ENCODE results near the gene FOXP1.

Gene FOXP1

GRCh38 chr3:71597286-71597685, 13.8 kb upstream of the FOXP1 start:
- Histone ChIP-seq H3K36me3 (ENCODE audit: control insufficient read depth, low read length) (no peaks in the 10 kb centered on the region), H3K9me3 (ENCODE audit: control insufficient read depth, insufficient read depth, low read length) (peaks cover 4% of the 10 kb centered on the region; the same call in 1 of the 2 replicates), H3F3A (ENCODE audit: control insufficient read depth, insufficient read depth) (no peaks in the 10 kb centered on the region), H4K20me1 (ENCODE audit: control insufficient read depth, insufficient read depth, low read depth, low read length) (no peaks in the 10 kb centered on the region), H3K27me3 (ENCODE audit: control insufficient read depth, low read length) (peaks cover 8% of the 10 kb centered on the region), H3K9me2 (replicated peaks; ENCODE audit: control insufficient read depth, low read length) (no peaks in the 10 kb centered on the region), H3K27ac (ENCODE audit: low read depth, low read length) (no peak overlapping the region), H3K79me2 (ENCODE audit: control insufficient read depth, low read length) (no peaks in the 10 kb centered on the region), H3K4me2 (ENCODE audit: low read length) (no peak overlapping the region), H3K4me3 (ENCODE audit: low read length) (no peak overlapping the region), H3K4me1 (ENCODE audit: control insufficient read depth, low read length) (no peaks in the 10 kb centered on the region)
- no peak for TF ChIP-seq EZH2phosphoT487 (IDR thresholded peaks at IDR 0.05; ENCODE audit: borderline replicate concordance, low read length)
- TF ChIP-seq, protein P1, sequence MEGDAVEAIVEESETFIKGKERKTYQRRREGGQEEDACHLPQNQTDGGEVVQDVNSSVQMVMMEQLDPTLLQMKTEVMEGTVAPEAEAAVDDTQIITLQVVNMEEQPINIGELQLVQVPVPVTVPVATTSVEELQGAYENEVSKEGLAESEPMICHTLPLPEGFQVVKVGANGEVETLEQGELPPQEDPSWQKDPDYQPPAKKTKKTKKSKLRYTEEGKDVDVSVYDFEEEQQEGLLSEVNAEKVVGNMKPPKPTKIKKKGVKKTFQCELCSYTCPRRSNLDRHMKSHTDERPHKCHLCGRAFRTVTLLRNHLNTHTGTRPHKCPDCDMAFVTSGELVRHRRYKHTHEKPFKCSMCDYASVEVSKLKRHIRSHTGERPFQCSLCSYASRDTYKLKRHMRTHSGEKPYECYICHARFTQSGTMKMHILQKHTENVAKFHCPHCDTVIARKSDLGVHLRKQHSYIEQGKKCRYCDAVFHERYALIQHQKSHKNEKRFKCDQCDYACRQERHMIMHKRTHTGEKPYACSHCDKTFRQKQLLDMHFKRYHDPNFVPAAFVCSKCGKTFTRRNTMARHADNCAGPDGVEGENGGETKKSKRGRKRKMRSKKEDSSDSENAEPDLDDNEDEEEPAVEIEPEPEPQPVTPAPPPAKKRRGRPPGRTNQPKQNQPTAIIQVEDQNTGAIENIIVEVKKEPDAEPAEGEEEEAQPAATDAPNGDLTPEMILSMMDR (IDR thresholded peaks at IDR 0.05; ENCODE audit: low read depth, low read length, poor library complexity, severe bottlenecking), result no peak

DNA sequence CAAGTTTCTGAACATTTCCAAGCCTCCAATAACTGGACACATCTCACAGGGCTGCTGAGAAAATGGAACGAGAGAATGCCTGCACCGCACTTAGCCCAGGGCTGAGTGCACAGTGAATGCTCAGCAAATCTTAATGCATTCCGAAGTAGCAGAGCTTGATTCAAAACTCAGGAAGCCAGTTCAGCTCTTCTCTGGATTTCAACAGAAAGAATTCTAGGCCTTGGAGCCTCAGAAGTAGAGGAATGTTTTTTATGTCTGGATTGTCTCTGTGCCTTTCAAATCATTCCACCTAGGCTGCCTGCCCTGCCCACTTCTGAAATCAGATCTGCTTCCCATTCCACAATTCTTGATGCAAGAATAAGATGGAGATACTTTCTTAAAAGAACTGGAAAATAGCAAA, 9.6 kb upstream of the FOXP1 start:
- Histone ChIP-seq H3K4me2 (ENCODE audit: low read length) (no peak overlapping the region), H3K36me3 (ENCODE audit: control insufficient read depth, low read length) (no peaks in the 10 kb centered on the region), H3K4me3 (ENCODE audit: low read length) (no peak overlapping the region), H3K9me2 (replicated peaks; ENCODE audit: control insufficient read depth, low read length) (no peaks in the 10 kb centered on the region), H3K9me3 (ENCODE audit: control insufficient read depth, insufficient read depth, low read length) (peaks cover 4% of the 10 kb centered on the region; the same call in 1 of the 2 replicates), H4K20me1 (ENCODE audit: control insufficient read depth, insufficient read depth, low read depth, low read length) (no peaks in the 10 kb centered on the region), H3K27ac (ENCODE audit: low read depth, low read length) (no peak overlapping the region), H3K27me3 (ENCODE audit: control insufficient read depth, low read length) (no peaks in the 10 kb centered on the region), H3K4me1 (ENCODE audit: control insufficient read depth, low read length) (no peaks in the 10 kb centered on the region), H3F3A (ENCODE audit: control insufficient read depth, insufficient read depth) (no peaks in the 10 kb centered on the region), H3K79me2 (ENCODE audit: control insufficient read depth, low read length) (no peaks in the 10 kb centered on the region)
- TF ChIP-seq, protein P1 (IDR thresholded peaks at IDR 0.05; ENCODE audit: low read depth, low read length, poor library complexity, severe bottlenecking), result no peak
- no peak for TF ChIP-seq EZH2phosphoT487 (IDR thresholded peaks at IDR 0.05; ENCODE audit: borderline replicate concordance, low read length)

DNA sequence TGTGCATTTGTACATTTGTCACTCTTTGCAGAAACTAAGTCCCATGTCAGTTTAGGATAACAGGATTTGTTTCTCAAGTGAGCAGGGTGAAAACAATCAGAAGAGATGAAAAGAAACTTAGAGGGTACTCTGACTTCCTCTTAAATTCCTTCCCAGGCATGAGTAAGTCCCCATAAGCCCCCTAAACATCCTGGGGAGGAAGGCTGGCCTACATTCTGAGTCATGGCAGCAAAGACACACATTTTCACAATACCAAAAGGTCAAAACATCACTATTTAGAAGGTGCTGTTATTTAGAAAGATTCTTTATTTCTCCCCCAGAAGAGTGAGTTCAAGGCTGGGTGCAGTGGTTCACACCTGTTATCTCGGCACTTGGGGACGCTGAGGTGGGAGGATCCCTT, 7.6 kb upstream of the FOXP1 start:
- H3K27me3 ChIP-seq (ENCODE audit: control insufficient read depth, low read length), result no peaks in the 10 kb centered on the region
- TF ChIP-seq EZH2phosphoT487 (IDR thresholded peaks at IDR 0.05; ENCODE audit: borderline replicate concordance, low read length), result no peak
- TF ChIP-seq, protein P1 (IDR thresholded peaks at IDR 0.05; ENCODE audit: low read depth, low read length, poor library complexity, severe bottlenecking), result no peak
- no peaks in the 10 kb centered on the region; the same call in 1 of the 2 replicates for H3K36me3 ChIP-seq (ENCODE audit: control insufficient read depth, low read length)
- no peak overlapping the region for H3K4me3 ChIP-seq (ENCODE audit: low read length)
- H3K4me1 ChIP-seq (ENCODE audit: control insufficient read depth, low read length), result peaks cover 10% of the 10 kb centered on the region
- H3K9me3 ChIP-seq (ENCODE audit: control insufficient read depth, insufficient read depth, low read length), result no peaks in the 10 kb centered on the region
- H3F3A ChIP-seq (ENCODE audit: control insufficient read depth, insufficient read depth), result peaks cover 3% of the 10 kb centered on the region
- H4K20me1 ChIP-seq (ENCODE audit: control insufficient read depth, insufficient read depth, low read depth, low read length), result no peaks in the 10 kb centered on the region
- no peak overlapping the region for H3K4me2 ChIP-seq (ENCODE audit: low read length)
- H3K27ac ChIP-seq (ENCODE audit: low read depth, low read length), result no peak overlapping the region
- no peaks in the 10 kb centered on the region for H3K9me2 ChIP-seq (replicated peaks; ENCODE audit: control insufficient read depth, low read length)
- peaks cover 9% of the 10 kb centered on the region for H3K79me2 ChIP-seq (ENCODE audit: control insufficient read depth, low read length)
